LoVo (cell line): Measurements from ENCODE around the gene SIAH1.
"Not testable (repeated sequence)": the region's sequence is repeated elsewhere in the genome, so short reads cannot be mapped to it uniquely, and the experiment has no call there.

Experiments
- DNase-seq: peaks from one replicate; pipeline ENCODE4 v3.0.0-alpha.2; 2016; ENCODE audit warnings: low spot score

The SIAH1 gene

GRCh38 chr16:48393485-48394354, 8.5 kb upstream of the SIAH1 start:
- DNase-seq = no peak

GRCh38 chr16:48392407-48392806, 7.2 kb upstream of the SIAH1 start:
- no peak for DNase-seq

- DNase-seq = no peak
Observed at GRCh38 chr16:48386559-48387312, 1.5 kb upstream of the SIAH1 start.

GRCh38 chr16:48384520-48385252, 527 bp downstream of the SIAH1 start:
- peak; percentile 51 for DNase-seq

GRCh38 chr16:48383877-48384519, 1.2 kb downstream of the SIAH1 start:
- peak; percentile 24 for DNase-seq

- DNase-seq = no peak
Observed at GRCh38 chr16:48383009-48383876, 2.0 kb downstream of the SIAH1 start.

GRCh38 chr16:48382131-48382530, 3.1 kb downstream of the SIAH1 start:
- no peak for DNase-seq

GRCh38 chr16:48381201-48381600, 4.0 kb downstream of the SIAH1 start:
- DNase-seq = no peak

GRCh38 chr16:48378836-48379235, 6.4 kb downstream of the SIAH1 start:
- no peak for DNase-seq

GRCh38 chr16:48378276-48378675, 6.9 kb downstream of the SIAH1 start:
- DNase-seq = no peak

- not testable (repeated sequence) for DNase-seq
Observed at GRCh38 chr16:48377301-48377700, 7.9 kb downstream of the SIAH1 start.

GRCh38 chr16:48374255-48374654, 11.0 kb downstream of the SIAH1 start:
- no peak for DNase-seq

GRCh38 chr16:48373258-48374029, 11.8 kb downstream of the SIAH1 start:
- DNase-seq = no peak

GRCh38 chr16:48372744-48373143, 12.5 kb downstream of the SIAH1 start:
- no peak for DNase-seq

GRCh38 chr16:48371393-48371780, 13.8 kb downstream of the SIAH1 start:
- no peak for DNase-seq

GRCh38 chr16:48370668-48371392, 14.4 kb downstream of the SIAH1 start:
- DNase-seq = not testable (repeated sequence)

GRCh38 chr16:48370229-48370628, 15.0 kb downstream of the SIAH1 start:
- no peak for DNase-seq

GRCh38 chr16:48369765-48370164, 15.4 kb downstream of the SIAH1 start:
- no peak for DNase-seq

- DNase-seq = no peak
Observed at GRCh38 chr16:48367441-48368049, 17.7 kb downstream of the SIAH1 start.
